DOHH2 (cell line): ENCODE measurements around the gene CCDC69.

Source experiments
- EZH2phosphoT487 ChIP-seq: fragments of 200-600 bp; sonication (generic); IDR thresholded peaks from 2 replicates; pipeline ENCODE4 v1.6.1; 2017; ENCODE audit warnings: borderline replicate concordance, mild to moderate bottlenecking, antibody characterized with exemption, low read length, moderate library complexity, mixed read lengths
- TF ChIP-seq, protein P1 (sequence below): fragments of 200-600 bp; sonication (generic); IDR thresholded peaks from one replicate; pipeline ENCODE4 v1.5.1; 2014; ENCODE audit warnings: antibody characterized with exemption, mild to moderate bottlenecking, low read depth, low read length; ENCODE audit not compliant: poor library complexity, severe bottlenecking

- TF ChIP-seq, protein P1, sequence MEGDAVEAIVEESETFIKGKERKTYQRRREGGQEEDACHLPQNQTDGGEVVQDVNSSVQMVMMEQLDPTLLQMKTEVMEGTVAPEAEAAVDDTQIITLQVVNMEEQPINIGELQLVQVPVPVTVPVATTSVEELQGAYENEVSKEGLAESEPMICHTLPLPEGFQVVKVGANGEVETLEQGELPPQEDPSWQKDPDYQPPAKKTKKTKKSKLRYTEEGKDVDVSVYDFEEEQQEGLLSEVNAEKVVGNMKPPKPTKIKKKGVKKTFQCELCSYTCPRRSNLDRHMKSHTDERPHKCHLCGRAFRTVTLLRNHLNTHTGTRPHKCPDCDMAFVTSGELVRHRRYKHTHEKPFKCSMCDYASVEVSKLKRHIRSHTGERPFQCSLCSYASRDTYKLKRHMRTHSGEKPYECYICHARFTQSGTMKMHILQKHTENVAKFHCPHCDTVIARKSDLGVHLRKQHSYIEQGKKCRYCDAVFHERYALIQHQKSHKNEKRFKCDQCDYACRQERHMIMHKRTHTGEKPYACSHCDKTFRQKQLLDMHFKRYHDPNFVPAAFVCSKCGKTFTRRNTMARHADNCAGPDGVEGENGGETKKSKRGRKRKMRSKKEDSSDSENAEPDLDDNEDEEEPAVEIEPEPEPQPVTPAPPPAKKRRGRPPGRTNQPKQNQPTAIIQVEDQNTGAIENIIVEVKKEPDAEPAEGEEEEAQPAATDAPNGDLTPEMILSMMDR = no peak
- TF ChIP-seq EZH2phosphoT487 = no peak
These were observed 83.0 kb downstream of the CCDC69 start for GRCh38 chr5:151140686-151141459.
